ENCODE results near the gene OR2AE1.

The OR2AE1 gene

DNA sequence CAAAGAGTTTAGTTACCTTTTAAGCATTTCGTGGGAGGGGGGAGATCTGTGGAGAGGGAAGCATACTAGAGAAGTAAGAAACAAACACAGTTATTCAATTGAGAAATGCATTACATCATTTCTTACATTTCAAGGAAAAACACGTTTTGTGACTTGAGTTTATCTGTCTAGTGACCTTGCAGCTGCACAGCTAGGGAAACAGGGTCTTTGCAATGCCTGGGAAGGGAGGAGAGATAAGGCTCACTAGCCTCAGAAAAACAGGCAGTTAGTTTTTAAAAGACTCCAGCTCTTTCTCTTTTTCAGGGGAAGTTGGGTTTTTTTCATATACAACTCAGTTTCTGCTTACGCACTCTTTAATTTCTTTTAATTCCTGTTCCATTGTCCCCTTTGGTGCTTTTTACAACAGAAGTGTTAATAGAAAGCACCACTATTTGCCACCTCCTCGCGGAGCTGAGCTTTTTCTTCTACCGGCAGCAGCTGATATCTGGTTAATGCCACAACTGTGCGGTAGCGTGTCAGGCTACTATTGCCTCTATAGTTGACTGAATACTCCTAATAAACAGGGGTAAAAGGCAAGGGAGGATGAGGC is 43.5 kb downstream of the OR2AE1 start:
- no peak overlapping the region for H4K91ac ChIP-seq (ENCODE audit: low read depth, low read length, poor library complexity)
- WGBS, 2 donors (ENCODE audit: extremely low coverage in 2 of 2, insufficient read length in 2 of 2, insufficient replicate concordance in 1 of 2): no CpG with 5 or more reads among the region's 8 CpGs

DNA sequence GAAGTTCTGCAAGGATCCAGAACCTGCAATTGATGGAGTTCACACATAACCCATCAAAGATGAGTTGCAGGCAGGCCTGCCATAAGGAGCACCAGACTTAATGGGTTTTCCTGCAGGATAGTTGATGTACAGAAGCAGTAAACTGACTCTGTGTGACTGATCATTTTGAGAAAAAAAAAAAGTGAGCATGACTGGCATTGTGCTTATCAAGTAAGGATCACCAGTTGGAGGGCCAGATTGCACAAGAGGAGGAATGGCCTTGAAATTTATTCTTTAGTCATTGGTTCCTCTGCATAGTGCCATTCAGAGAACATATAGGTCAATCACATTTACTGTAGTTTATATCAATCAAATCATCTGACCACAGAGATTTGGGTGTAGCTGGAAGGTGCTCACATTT is 45.2 kb downstream of the OR2AE1 start:
- no peak overlapping the region for H3K9ac ChIP-seq (ENCODE audit: low read depth, low read length, poor library complexity)
- H3K36me3 ChIP-seq (replicated peaks in 1 of 2; ENCODE audit: control insufficient read depth in 2 of 2, insufficient read depth in 2 of 2, low read length in 2 of 2): no peaks in the 10 kb centered on the region
- no peak overlapping the region for H2BK120ac ChIP-seq (ENCODE audit: low read depth, low read length)
- DNase-seq (ENCODE audit: low spot score): no peak
- H3K27ac ChIP-seq (replicated peaks; ENCODE audit: low read length): no peak overlapping the region
- no peak overlapping the region for H2AFZ ChIP-seq (ENCODE audit: low read length)
- no peak overlapping the region for H3K4me3 ChIP-seq (ENCODE audit: low read length in 2 of 2)
- H3K14ac ChIP-seq (ENCODE audit: low read length): no peak overlapping the region
- no peak overlapping the region for H2BK15ac ChIP-seq (ENCODE audit: low read length)
- H3K4ac ChIP-seq (ENCODE audit: low read length): no peak overlapping the region
- no peak overlapping the region for H3K23ac ChIP-seq (ENCODE audit: low read depth, low read length, poor library complexity)
- no peaks in the 10 kb centered on the region for H3K4me1 ChIP-seq (ENCODE audit: control insufficient read depth in 2 of 2, insufficient read depth in 1 of 2, low read depth in 1 of 2, low read length in 2 of 2)
- H3K18ac ChIP-seq (ENCODE audit: low read length): no peak overlapping the region
- H4K91ac ChIP-seq (ENCODE audit: low read depth, low read length, poor library complexity): peak overlapping the region; percentile 53
- no peak overlapping the region for H3K4me2 ChIP-seq (ENCODE audit: insufficient read depth, low read length, poor library complexity, severe bottlenecking)
- H2BK5ac ChIP-seq (ENCODE audit: low read length): no peak overlapping the region
- no peak overlapping the region for H2BK12ac ChIP-seq (ENCODE audit: low read length)
- H3K9me3 ChIP-seq (replicated peaks in 1 of 2; ENCODE audit: control insufficient read depth in 2 of 2, insufficient read depth in 1 of 2, low read depth in 1 of 2, low read length in 2 of 2): no peaks in the 10 kb centered on the region
- H4K8ac ChIP-seq (ENCODE audit: low read depth, low read length): no peak overlapping the region
- H3K27me3 ChIP-seq (ENCODE audit: control insufficient read depth in 3 of 3, insufficient read depth in 3 of 3, low read depth in 1 of 3, low read length in 3 of 3): peaks cover 0 to 17% (median 0%) of the 10 kb centered on the region in 3 experiments
- H2AK5ac ChIP-seq (ENCODE audit: low read depth, low read length): no peak overlapping the region
- H3K79me1 ChIP-seq (ENCODE audit: low read depth, low read length): no peaks in the 10 kb centered on the region

More for the DNA sequence above, 43.5 kb downstream of the OR2AE1 start:
- DNase-seq (ENCODE audit: low spot score): no peak
- no peak overlapping the region for H2BK120ac ChIP-seq (ENCODE audit: low read depth, low read length)
- no peak overlapping the region for H4K8ac ChIP-seq (ENCODE audit: low read depth, low read length)
- no peak overlapping the region for H3K27ac ChIP-seq (replicated peaks; ENCODE audit: low read length)
- no peak overlapping the region for H2BK12ac ChIP-seq (ENCODE audit: low read length)
- H2AK5ac ChIP-seq (ENCODE audit: low read depth, low read length): no peak overlapping the region
- no peaks in the 10 kb centered on the region for H3K36me3 ChIP-seq (replicated peaks in 1 of 2; ENCODE audit: control insufficient read depth in 2 of 2, insufficient read depth in 2 of 2, low read length in 2 of 2)
- H3K4me3 ChIP-seq (ENCODE audit: low read length in 2 of 2): no peak overlapping the region
- no peak overlapping the region for H2BK5ac ChIP-seq (ENCODE audit: low read length)
- H3K4ac ChIP-seq (ENCODE audit: low read length): no peak overlapping the region
- no peak overlapping the region for H2AFZ ChIP-seq (ENCODE audit: low read length)
- no peak overlapping the region for H3K4me2 ChIP-seq (ENCODE audit: insufficient read depth, low read length, poor library complexity, severe bottlenecking)
- no peak overlapping the region for H3K9ac ChIP-seq (ENCODE audit: low read depth, low read length, poor library complexity)
- H3K23ac ChIP-seq (ENCODE audit: low read depth, low read length, poor library complexity): no peak overlapping the region
- no peaks in the 10 kb centered on the region for H3K9me3 ChIP-seq (replicated peaks in 1 of 2; ENCODE audit: control insufficient read depth in 2 of 2, insufficient read depth in 1 of 2, low read depth in 1 of 2, low read length in 2 of 2)
- H3K18ac ChIP-seq (ENCODE audit: low read length): no peak overlapping the region
- H2BK15ac ChIP-seq (ENCODE audit: low read length): no peak overlapping the region
- H3K27me3 ChIP-seq (ENCODE audit: control insufficient read depth in 3 of 3, insufficient read depth in 3 of 3, low read depth in 1 of 3, low read length in 3 of 3): peaks cover 0 to 14% (median 0%) of the 10 kb centered on the region in 3 experiments
- no peaks in the 10 kb centered on the region for H3K79me1 ChIP-seq (ENCODE audit: low read depth, low read length)
- H3K4me1 ChIP-seq (ENCODE audit: control insufficient read depth in 2 of 2, insufficient read depth in 1 of 2, low read depth in 1 of 2, low read length in 2 of 2): no peaks in the 10 kb centered on the region
- no peak overlapping the region for H3K14ac ChIP-seq (ENCODE audit: low read length)

DNA sequence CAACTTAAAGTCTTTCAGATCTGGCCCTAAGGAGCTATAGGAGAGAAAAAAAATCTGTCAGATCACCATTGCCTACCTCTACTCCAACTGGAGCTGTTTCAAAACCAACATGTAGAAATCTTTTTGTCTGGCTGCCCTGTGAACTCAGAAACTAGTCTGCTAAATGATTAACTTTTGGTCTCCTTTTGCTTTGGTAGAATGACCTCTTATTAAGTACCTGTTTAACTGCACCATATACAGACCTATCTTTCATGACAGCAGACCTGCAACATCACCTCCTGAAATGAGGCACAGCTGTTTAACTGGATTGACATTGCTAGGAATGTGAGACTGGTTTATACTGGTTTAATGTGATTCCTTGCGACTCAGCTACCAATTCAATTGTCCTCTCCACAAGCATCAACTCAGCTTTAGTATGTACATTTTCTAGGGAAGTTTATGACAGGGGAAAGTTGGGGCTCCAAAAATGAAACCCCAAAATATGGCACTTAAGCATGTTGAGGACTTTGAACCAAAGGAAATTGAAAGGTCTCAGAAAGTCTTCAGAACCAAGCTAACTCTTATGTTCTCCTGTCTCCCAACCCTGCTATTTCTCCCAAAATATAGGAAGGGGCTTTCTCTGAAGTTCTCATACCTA is 47.2 kb downstream of the OR2AE1 start:
- Histone ChIP-seq H3K4ac (ENCODE audit: low read length) (no peak overlapping the region), H4K8ac (ENCODE audit: low read depth, low read length) (no peak overlapping the region), H3K18ac (ENCODE audit: low read length) (no peak overlapping the region), H3K27ac (replicated peaks; ENCODE audit: low read length) (no peak overlapping the region), H3K36me3 (replicated peaks in 1 of 2; ENCODE audit: control insufficient read depth in 2 of 2, insufficient read depth in 2 of 2, low read length in 2 of 2) (no peaks in the 10 kb centered on the region), H3K14ac (ENCODE audit: low read length) (no peak overlapping the region), H3K9me3 (replicated peaks in 1 of 2; ENCODE audit: control insufficient read depth in 2 of 2, insufficient read depth in 1 of 2, low read depth in 1 of 2, low read length in 2 of 2) (no peaks in the 10 kb centered on the region), H3K4me1 (ENCODE audit: control insufficient read depth in 2 of 2, insufficient read depth in 1 of 2, low read depth in 1 of 2, low read length in 2 of 2) (no peaks in the 10 kb centered on the region), H2BK5ac (ENCODE audit: low read length) (no peak overlapping the region), H2BK120ac (ENCODE audit: low read depth, low read length) (no peak overlapping the region), H2AK5ac (ENCODE audit: low read depth, low read length) (no peak overlapping the region), H3K23ac (ENCODE audit: low read depth, low read length, poor library complexity) (no peak overlapping the region), H4K91ac (ENCODE audit: low read depth, low read length, poor library complexity) (no peak overlapping the region), H3K9ac (ENCODE audit: low read depth, low read length, poor library complexity) (no peak overlapping the region), H3K4me3 (ENCODE audit: low read length in 2 of 2) (no peak overlapping the region), H3K79me1 (ENCODE audit: low read depth, low read length) (no peaks in the 10 kb centered on the region), H3K4me2 (ENCODE audit: insufficient read depth, low read length, poor library complexity, severe bottlenecking) (no peak overlapping the region), H2BK15ac (ENCODE audit: low read length) (no peak overlapping the region), H2BK12ac (ENCODE audit: low read length) (no peak overlapping the region), H3K27me3 (ENCODE audit: control insufficient read depth in 3 of 3, insufficient read depth in 3 of 3, low read depth in 1 of 3, low read length in 3 of 3) (peaks cover 0 to 8% (median 0%) of the 10 kb centered on the region in 3 experiments), H2AFZ (ENCODE audit: low read length) (no peak overlapping the region)
- no peak for DNase-seq (ENCODE audit: low spot score)
- WGBS, 2 donors (ENCODE audit: extremely low coverage in 2 of 2, insufficient read length in 2 of 2, insufficient replicate concordance in 1 of 2): no CpG with 5 or more reads among the region's 1 CpG

DNA sequence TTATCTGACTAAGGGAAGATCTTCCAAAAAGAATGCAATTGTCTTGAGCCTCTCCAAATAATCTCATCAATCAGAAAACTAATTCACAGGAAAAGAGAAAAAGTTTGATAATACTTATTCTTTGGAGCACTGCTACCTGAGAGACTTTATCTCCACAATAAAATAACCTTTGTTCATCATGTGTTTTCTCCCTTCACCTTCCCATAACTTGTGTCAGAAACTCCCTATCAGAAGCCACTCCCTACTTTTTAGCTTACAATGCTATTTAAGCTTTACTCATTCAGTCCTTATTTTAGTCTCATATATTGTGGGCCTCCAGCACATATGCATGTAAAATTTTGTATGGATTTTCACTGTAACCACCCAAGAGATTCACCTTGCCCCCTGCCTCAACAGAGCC is 48.0 kb downstream of the OR2AE1 start:
- H3K18ac ChIP-seq (ENCODE audit: low read length): no peak overlapping the region
- no peak overlapping the region for H2BK12ac ChIP-seq (ENCODE audit: low read length)
- no peak overlapping the region for H3K4me3 ChIP-seq (ENCODE audit: low read length in 2 of 2)
- H2BK120ac ChIP-seq (ENCODE audit: low read depth, low read length): no peak overlapping the region
- H3K9ac ChIP-seq (ENCODE audit: low read depth, low read length, poor library complexity): no peak overlapping the region
- H3K9me3 ChIP-seq (replicated peaks in 1 of 2; ENCODE audit: control insufficient read depth in 2 of 2, insufficient read depth in 1 of 2, low read depth in 1 of 2, low read length in 2 of 2): no peaks in the 10 kb centered on the region
- H3K27ac ChIP-seq (replicated peaks; ENCODE audit: low read length): no peak overlapping the region
- H2BK5ac ChIP-seq (ENCODE audit: low read length): no peak overlapping the region
- no peaks in the 10 kb centered on the region for H3K4me1 ChIP-seq (ENCODE audit: control insufficient read depth in 2 of 2, insufficient read depth in 1 of 2, low read depth in 1 of 2, low read length in 2 of 2)
- no peak overlapping the region for H2AFZ ChIP-seq (ENCODE audit: low read length)
- H4K8ac ChIP-seq (ENCODE audit: low read depth, low read length): no peak overlapping the region
- H2BK15ac ChIP-seq (ENCODE audit: low read length): no peak overlapping the region
- no peaks in the 10 kb centered on the region for H3K36me3 ChIP-seq (replicated peaks in 1 of 2; ENCODE audit: control insufficient read depth in 2 of 2, insufficient read depth in 2 of 2, low read length in 2 of 2)
- no peak overlapping the region for H2AK5ac ChIP-seq (ENCODE audit: low read depth, low read length)
- H3K27me3 ChIP-seq (ENCODE audit: control insufficient read depth in 3 of 3, insufficient read depth in 3 of 3, low read depth in 1 of 3, low read length in 3 of 3): peaks cover 0 to 8% (median 0%) of the 10 kb centered on the region in 3 experiments
- H3K14ac ChIP-seq (ENCODE audit: low read length): no peak overlapping the region
- H3K79me1 ChIP-seq (ENCODE audit: low read depth, low read length): no peaks in the 10 kb centered on the region
- no peak for DNase-seq (ENCODE audit: low spot score)
- no peak overlapping the region for H3K23ac ChIP-seq (ENCODE audit: low read depth, low read length, poor library complexity)
- no peak overlapping the region for H3K4me2 ChIP-seq (ENCODE audit: insufficient read depth, low read length, poor library complexity, severe bottlenecking)
- no peak overlapping the region for H4K91ac ChIP-seq (ENCODE audit: low read depth, low read length, poor library complexity)
- no peak overlapping the region for H3K4ac ChIP-seq (ENCODE audit: low read length)

Measured in neuronal stem cell (in vitro differentiated cells).